ENCODE data around the gene TRMT2A.

- TF ChIP-seq, protein P1, sequence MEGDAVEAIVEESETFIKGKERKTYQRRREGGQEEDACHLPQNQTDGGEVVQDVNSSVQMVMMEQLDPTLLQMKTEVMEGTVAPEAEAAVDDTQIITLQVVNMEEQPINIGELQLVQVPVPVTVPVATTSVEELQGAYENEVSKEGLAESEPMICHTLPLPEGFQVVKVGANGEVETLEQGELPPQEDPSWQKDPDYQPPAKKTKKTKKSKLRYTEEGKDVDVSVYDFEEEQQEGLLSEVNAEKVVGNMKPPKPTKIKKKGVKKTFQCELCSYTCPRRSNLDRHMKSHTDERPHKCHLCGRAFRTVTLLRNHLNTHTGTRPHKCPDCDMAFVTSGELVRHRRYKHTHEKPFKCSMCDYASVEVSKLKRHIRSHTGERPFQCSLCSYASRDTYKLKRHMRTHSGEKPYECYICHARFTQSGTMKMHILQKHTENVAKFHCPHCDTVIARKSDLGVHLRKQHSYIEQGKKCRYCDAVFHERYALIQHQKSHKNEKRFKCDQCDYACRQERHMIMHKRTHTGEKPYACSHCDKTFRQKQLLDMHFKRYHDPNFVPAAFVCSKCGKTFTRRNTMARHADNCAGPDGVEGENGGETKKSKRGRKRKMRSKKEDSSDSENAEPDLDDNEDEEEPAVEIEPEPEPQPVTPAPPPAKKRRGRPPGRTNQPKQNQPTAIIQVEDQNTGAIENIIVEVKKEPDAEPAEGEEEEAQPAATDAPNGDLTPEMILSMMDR (conservative IDR thresholded peaks at IDR 0.05; ENCODE audit: low read length) = no peak
- TF ChIP-seq EZH2phosphoT487 (IDR thresholded peaks at IDR 0.05; ENCODE audit: borderline replicate concordance) = no peak
Observed at GRCh38 chr22:20152464-20152890, 35.5 kb upstream of the TRMT2A start.

All from Loucy (cell line).